ENCODE results near the gene HPCAL1. TPM values are rescaled to one million over a fixed set of nuclear protein-coding genes. Genes with fewer than 3 reads are reported as not detected.

HPCAL1 gene
- total and polyA plus RNA-seq, 2 of the 8 experiments (the other 6 are each of a cell fraction or from before 2014, with no cell fraction given), result 5.8 to 8.6 TPM

DNA sequence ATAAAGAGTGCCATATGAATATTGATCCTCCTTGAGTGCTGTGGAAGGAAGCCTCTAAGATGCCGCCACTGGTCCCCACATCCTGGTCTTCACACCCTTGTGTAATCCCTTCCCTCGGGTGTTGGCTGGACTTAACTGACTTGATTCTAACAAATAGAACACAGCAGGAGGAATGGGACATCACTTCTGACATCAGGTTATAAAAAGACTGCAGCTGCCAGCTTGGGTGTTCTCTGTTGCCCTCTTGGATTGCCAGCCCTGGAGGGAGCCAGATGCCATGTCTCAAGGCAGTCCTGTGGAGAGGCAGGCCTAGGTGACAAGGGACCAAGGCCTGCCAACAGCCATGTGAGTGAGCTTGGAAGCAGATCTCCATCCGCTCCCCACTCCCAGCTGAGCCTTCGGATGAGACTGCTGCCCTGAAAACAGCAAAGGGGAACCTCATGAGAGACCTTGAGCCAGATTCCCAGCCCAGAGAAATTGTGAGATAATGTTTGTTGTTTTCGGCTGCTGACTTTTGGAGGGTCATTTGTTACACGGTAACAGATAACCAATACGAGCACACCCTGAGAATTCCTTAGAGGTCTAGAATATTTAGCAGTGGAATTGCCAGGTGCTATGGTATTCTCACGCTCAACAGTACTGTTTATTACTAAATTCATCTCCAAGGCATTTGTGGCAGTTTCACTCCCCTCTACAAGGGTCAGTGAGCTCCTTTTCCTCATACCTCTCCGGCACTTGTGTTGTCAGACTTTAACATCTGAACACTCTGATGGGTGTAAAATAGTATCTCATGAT, 32.5 kb downstream of the HPCAL1 start:
- Histone ChIP-seq H3K9me3 (ENCODE audit: insufficient read depth in 2 of 2, low read depth in 1 of 2, low read length in 1 of 2) (no peaks in the 10 kb centered on the region), H3K14ac (ENCODE audit: insufficient read length) (no peak overlapping the region), H2AK5ac (ENCODE audit: low read depth, low read length) (no peak overlapping the region), H3K56ac (replicated peaks; ENCODE audit: insufficient read length, low read depth, low read length) (no peak overlapping the region), H3K4me1 (replicated peaks in 1 of 4; ENCODE audit: control insufficient read depth in 3 of 4, insufficient read depth in 4 of 4, low read length in 3 of 4) (peaks cover 3 to 32% (median 18%) of the 10 kb centered on the region in 4 experiments), H2AFZ (ENCODE audit: low read length) (no peak overlapping the region), H2BK5ac (ENCODE audit: low read depth, low read length) (no peak overlapping the region), H3K27me3 (replicated peaks in 1 of 4; ENCODE audit: control insufficient read depth in 3 of 4, extremely low read depth in 1 of 4, insufficient read depth in 3 of 4, low read length in 3 of 4) (0 out of 7 replicates have a peak, but pooled peaks cover 0 to 1% (median 0%) of the 10 kb centered on the region in 4 experiments), H4K20me1 (replicated peaks in 1 of 2; ENCODE audit: control insufficient read depth in 1 of 2, insufficient read depth in 2 of 2, low read length in 2 of 2) (no peaks in the 10 kb centered on the region), H2BK20ac (ENCODE audit: low read length) (no peak overlapping the region), H3K36me3 (ENCODE audit: control insufficient read depth in 2 of 4, insufficient read depth in 4 of 4, low read length in 3 of 4) (no peaks in the 10 kb centered on the region), H3K4me2 (ENCODE audit: insufficient read depth in 1 of 2, low read depth in 2 of 2, low read length in 2 of 2) (no peak overlapping the region), H2BK120ac (replicated peaks; ENCODE audit: low read depth, low read length) (no peak overlapping the region), H3K27ac (ENCODE audit: low read depth, low read length) (no peak overlapping the region), H3K23me2 (ENCODE audit: low read depth, low read length) (no peaks in the 10 kb centered on the region), H2BK15ac (ENCODE audit: low read length) (no peak overlapping the region), H3K79me1 (ENCODE audit: low read depth, low read length) (no peaks in the 10 kb centered on the region; the same call in 1 of the 2 replicates), H4K8ac (ENCODE audit: extremely low read depth, insufficient read depth, low read length) (no peak overlapping the region), H3K18ac (ENCODE audit: extremely low read depth, low read length) (no peak overlapping the region), H4K91ac (replicated peaks; ENCODE audit: insufficient read length, low read length) (no peak overlapping the region), H3K79me2 (ENCODE audit: control insufficient read depth in 1 of 2, insufficient read depth in 2 of 2, low read length in 2 of 2) (no peaks in the 10 kb centered on the region), H3K4ac (replicated peaks; ENCODE audit: insufficient read length, low read depth, low read length) (no peak overlapping the region), H4K5ac (ENCODE audit: insufficient read length, low read depth, low read length) (no peak overlapping the region), H3K9ac (replicated peaks in 1 of 4; ENCODE audit: extremely low read depth in 1 of 4, low read depth in 3 of 4, low read length in 3 of 4) (no peak overlapping the region), H3K4me3 (ENCODE audit: extremely low read depth in 1 of 4, insufficient read depth in 2 of 4, low read depth in 3 of 4, low read length in 4 of 4) (no peak overlapping the region), H2BK12ac (ENCODE audit: low read depth, low read length) (no peak overlapping the region), H3K23ac (ENCODE audit: insufficient read length) (no peak overlapping the region)
- ChIA-PET CTCF (ENCODE audit: partially characterized antibody) (interaction anchor here (0.6 to 1.4 kb wide), 5 partner anchors 8 to 290 kb away, joined by 3 to 5 read pairs (median 3); no protein-coding TSS in a partner anchor), POLR2A (ENCODE audit: partially characterized antibody) (no interaction called here)
- no peak for FAIRE-seq
- WGBS, 2 experiments (ENCODE audit: extremely low coverage in 1 of 2, insufficient coverage in 1 of 2, insufficient read length in 1 of 2, insufficient replicate concordance in 2 of 2, low coverage in 1 of 2, low lambda C conversion rate in 2 of 2, missing lambda C conversion rate in 1 of 2), result 86% methylated on average over 9 of the region's 9 CpGs; no CpG with 5 or more reads in 1 of the 2 experiments
- DNase-seq (ENCODE audit: low read depth in 1 of 2, low spot score in 2 of 2), result no peak
- TF ChIP-seq EP300 (IDR thresholded peaks at IDR 0.05; ENCODE audit: borderline replicate concordance in 1 of 2, low read depth in 2 of 2, low read length in 2 of 2), result no peak
- TF ChIP-seq TAF1 (IDR thresholded peaks at IDR 0.05; ENCODE audit: low read depth, low read length), result no peak
- no peak for TF ChIP-seq GABPA (IDR thresholded peaks at IDR 0.05; ENCODE audit: borderline replicate concordance, insufficient read depth, low read length)
- TF ChIP-seq POLR2AphosphoS5 (IDR thresholded peaks at IDR 0.05; ENCODE audit: low read depth, low read length), result no peak
- TF ChIP-seq KDM1A (IDR thresholded peaks at IDR 0.05; ENCODE audit: borderline replicate concordance, low read length), result no peak
- no peak for TF ChIP-seq RAD21 (IDR thresholded peaks at IDR 0.05 in 1 of 2, conservative IDR thresholded peaks at IDR 0.05 in 1 of 2; ENCODE audit: low read depth in 2 of 2, low read length in 2 of 2)
- TF ChIP-seq SIRT6 (IDR thresholded peaks at IDR 0.05; ENCODE audit: low read length), result no peak
- TF ChIP-seq ASH2L (IDR thresholded peaks at IDR 0.05; ENCODE audit: low read length), result no peak
- no peak for TF ChIP-seq JUN (IDR thresholded peaks at IDR 0.05; ENCODE audit: low read depth, low read length)
- TF ChIP-seq SUZ12 (IDR thresholded peaks at IDR 0.05; ENCODE audit: low read length), result no peak
- no peak for TF ChIP-seq CTBP2 (IDR thresholded peaks at IDR 0.05; ENCODE audit: borderline replicate concordance, insufficient read depth, insufficient read length, low read length)
- TF ChIP-seq HDAC6 (IDR thresholded peaks at IDR 0.05; ENCODE audit: low read depth, low read length), result no peak
